ENCODE results near the gene TMEM128.
"Not testable (repeated sequence)": the region's sequence is repeated elsewhere in the genome, so short reads cannot be mapped to it uniquely, and the experiment has no call there.

The TMEM128 gene

GRCh38 chr4:4245172-4245571 is 2.9 kb downstream of the TMEM128 start:
- Histone ChIP-seq H3K27me3 (ENCODE audit: control insufficient read depth in 3 of 3, insufficient read depth in 3 of 3, low read depth in 1 of 3, low read length in 3 of 3) (no peaks in the 10 kb centered on the region), H2AFZ (ENCODE audit: low read length) (no peak overlapping the region), H3K14ac (ENCODE audit: low read length) (no peak overlapping the region), H3K9ac (ENCODE audit: low read depth, low read length, poor library complexity) (no peak overlapping the region), H3K4me3 (ENCODE audit: low read length in 2 of 2) (no peak overlapping the region), H2BK15ac (ENCODE audit: low read length) (no peak overlapping the region), H3K4me1 (ENCODE audit: control insufficient read depth in 2 of 2, insufficient read depth in 1 of 2, low read depth in 1 of 2, low read length in 2 of 2) (peaks cover 5 to 8% of the 10 kb centered on the region in 2 donors), H3K23ac (ENCODE audit: low read depth, low read length, poor library complexity) (no peak overlapping the region), H2BK12ac (ENCODE audit: low read length) (no peak overlapping the region), H4K91ac (ENCODE audit: low read depth, low read length, poor library complexity) (no peak overlapping the region), H3K4me2 (ENCODE audit: insufficient read depth, low read length, poor library complexity, severe bottlenecking) (no peak overlapping the region), H2BK5ac (ENCODE audit: low read length) (no peak overlapping the region), H3K27ac (replicated peaks; ENCODE audit: low read length) (no peak overlapping the region), H3K79me1 (ENCODE audit: low read depth, low read length) (peaks cover 3% of the 10 kb centered on the region), H3K36me3 (replicated peaks in 1 of 2; ENCODE audit: control insufficient read depth in 2 of 2, insufficient read depth in 2 of 2, low read length in 2 of 2) (peaks cover 15 to 59% of the 10 kb centered on the region in 2 donors), H2BK120ac (ENCODE audit: low read depth, low read length) (no peak overlapping the region), H3K9me3 (replicated peaks in 1 of 2; ENCODE audit: control insufficient read depth in 2 of 2, insufficient read depth in 1 of 2, low read depth in 1 of 2, low read length in 2 of 2) (no peaks in the 10 kb centered on the region), H3K4ac (ENCODE audit: low read length) (no peak overlapping the region), H2AK5ac (ENCODE audit: low read depth, low read length) (no peak overlapping the region), H3K18ac (ENCODE audit: low read length) (no peak overlapping the region), H4K8ac (ENCODE audit: low read depth, low read length) (no peak overlapping the region)
- no peak for DNase-seq (ENCODE audit: low spot score)
- no CpG with 5 or more reads among the region's 1 CpG for WGBS, 2 donors (ENCODE audit: extremely low coverage in 2 of 2, insufficient read length in 2 of 2, insufficient replicate concordance in 1 of 2)

GRCh38 chr4:4239551-4239950 is 8.5 kb downstream of the TMEM128 start:
- H3K23ac ChIP-seq (ENCODE audit: low read depth, low read length, poor library complexity); H3K4me1 ChIP-seq (ENCODE audit: control insufficient read depth in 2 of 2, insufficient read depth in 1 of 2, low read depth in 1 of 2, low read length in 2 of 2); H3K18ac ChIP-seq (ENCODE audit: low read length); H3K27me3 ChIP-seq (ENCODE audit: control insufficient read depth in 3 of 3, insufficient read depth in 3 of 3, low read depth in 1 of 3, low read length in 3 of 3); H2BK12ac ChIP-seq (ENCODE audit: low read length); H2BK120ac ChIP-seq (ENCODE audit: low read depth, low read length); H3K9me3 ChIP-seq (replicated peaks in 1 of 2; ENCODE audit: control insufficient read depth in 2 of 2, insufficient read depth in 1 of 2, low read depth in 1 of 2, low read length in 2 of 2); H2AFZ ChIP-seq (ENCODE audit: low read length); H3K4me2 ChIP-seq (ENCODE audit: insufficient read depth, low read length, poor library complexity, severe bottlenecking); H2BK5ac ChIP-seq (ENCODE audit: low read length); H4K8ac ChIP-seq (ENCODE audit: low read depth, low read length); H3K4me3 ChIP-seq (ENCODE audit: low read length in 2 of 2); H3K79me1 ChIP-seq (ENCODE audit: low read depth, low read length); H3K9ac ChIP-seq (ENCODE audit: low read depth, low read length, poor library complexity); H3K14ac ChIP-seq (ENCODE audit: low read length); H3K27ac ChIP-seq (replicated peaks; ENCODE audit: low read length); H3K4ac ChIP-seq (ENCODE audit: low read length); H2BK15ac ChIP-seq (ENCODE audit: low read length); H2AK5ac ChIP-seq (ENCODE audit: low read depth, low read length); DNase-seq (ENCODE audit: low spot score); H4K91ac ChIP-seq (ENCODE audit: low read depth, low read length, poor library complexity): not testable (repeated sequence)
- H3K36me3 ChIP-seq (replicated peaks in 1 of 2; ENCODE audit: control insufficient read depth in 2 of 2, insufficient read depth in 2 of 2, low read length in 2 of 2): peaks cover 10 to 89% of the 10 kb centered on the region in 2 donors
- WGBS, 2 donors (ENCODE audit: extremely low coverage in 2 of 2, insufficient read length in 2 of 2, insufficient replicate concordance in 1 of 2): no CpG with 5 or more reads among the region's 3 CpGs

- Histone ChIP-seq H3K4ac (ENCODE audit: low read length) (no peak overlapping the region), H3K36me3 (replicated peaks in 1 of 2; ENCODE audit: control insufficient read depth in 2 of 2, insufficient read depth in 2 of 2, low read length in 2 of 2) (peaks cover 0 to 34% of the 10 kb centered on the region in 2 donors), H3K14ac (ENCODE audit: low read length) (no peak overlapping the region), H3K9ac (ENCODE audit: low read depth, low read length, poor library complexity) (no peak overlapping the region), H3K27ac (replicated peaks; ENCODE audit: low read length) (no peak overlapping the region), H3K9me3 (replicated peaks in 1 of 2; ENCODE audit: control insufficient read depth in 2 of 2, insufficient read depth in 1 of 2, low read depth in 1 of 2, low read length in 2 of 2) (no peaks in the 10 kb centered on the region), H3K23ac (ENCODE audit: low read depth, low read length, poor library complexity) (no peak overlapping the region), H2BK5ac (ENCODE audit: low read length) (no peak overlapping the region), H3K4me2 (ENCODE audit: insufficient read depth, low read length, poor library complexity, severe bottlenecking) (no peak overlapping the region), H4K91ac (ENCODE audit: low read depth, low read length, poor library complexity) (no peak overlapping the region), H3K4me3 (ENCODE audit: low read length in 2 of 2) (no peak overlapping the region), H2AFZ (ENCODE audit: low read length) (no peak overlapping the region), H2AK5ac (ENCODE audit: low read depth, low read length) (no peak overlapping the region), H3K27me3 (ENCODE audit: control insufficient read depth in 3 of 3, insufficient read depth in 3 of 3, low read depth in 1 of 3, low read length in 3 of 3) (peaks cover 0 to 11% (median 8%) of the 10 kb centered on the region in 3 experiments), H3K4me1 (ENCODE audit: control insufficient read depth in 2 of 2, insufficient read depth in 1 of 2, low read depth in 1 of 2, low read length in 2 of 2) (no peaks in the 10 kb centered on the region), H3K18ac (ENCODE audit: low read length) (no peak overlapping the region), H4K8ac (ENCODE audit: low read depth, low read length) (no peak overlapping the region), H2BK15ac (ENCODE audit: low read length) (no peak overlapping the region), H2BK12ac (ENCODE audit: low read length) (no peak overlapping the region), H3K79me1 (ENCODE audit: low read depth, low read length) (no peaks in the 10 kb centered on the region), H2BK120ac (ENCODE audit: low read depth, low read length) (no peak overlapping the region)
- no CpG with 5 or more reads among the region's 2 CpGs for WGBS, 2 donors (ENCODE audit: extremely low coverage in 2 of 2, insufficient read length in 2 of 2, insufficient replicate concordance in 1 of 2)
- no peak for DNase-seq (ENCODE audit: low spot score)
These were observed 14.4 kb downstream of the TMEM128 start for GRCh38 chr4:4233610-4234009.

GRCh38 chr4:4228356-4228668 is 19.7 kb downstream of the TMEM128 start:
- Histone ChIP-seq H2BK120ac (ENCODE audit: low read depth, low read length) (no peak overlapping the region), H3K14ac (ENCODE audit: low read length) (no peak overlapping the region), H3K23ac (ENCODE audit: low read depth, low read length, poor library complexity) (no peak overlapping the region), H3K36me3 (replicated peaks in 1 of 2; ENCODE audit: control insufficient read depth in 2 of 2, insufficient read depth in 2 of 2, low read length in 2 of 2) (no peaks in the 10 kb centered on the region), H2BK15ac (ENCODE audit: low read length) (no peak overlapping the region), H3K18ac (ENCODE audit: low read length) (no peak overlapping the region), H3K27me3 (ENCODE audit: control insufficient read depth in 3 of 3, insufficient read depth in 3 of 3, low read depth in 1 of 3, low read length in 3 of 3) (peaks cover 20 to 54% (median 47%) of the 10 kb centered on the region in 3 experiments), H2BK5ac (ENCODE audit: low read length) (no peak overlapping the region), H3K4me2 (ENCODE audit: insufficient read depth, low read length, poor library complexity, severe bottlenecking) (no peak overlapping the region), H2BK12ac (ENCODE audit: low read length) (no peak overlapping the region), H3K9me3 (replicated peaks in 1 of 2; ENCODE audit: control insufficient read depth in 2 of 2, insufficient read depth in 1 of 2, low read depth in 1 of 2, low read length in 2 of 2) (peaks cover 0 to 4% of the 10 kb centered on the region in 2 donors), H3K27ac (replicated peaks; ENCODE audit: low read length) (no peak overlapping the region), H3K4me1 (ENCODE audit: control insufficient read depth in 2 of 2, insufficient read depth in 1 of 2, low read depth in 1 of 2, low read length in 2 of 2) (no peaks in the 10 kb centered on the region), H2AK5ac (ENCODE audit: low read depth, low read length) (no peak overlapping the region), H3K9ac (ENCODE audit: low read depth, low read length, poor library complexity) (no peak overlapping the region), H4K91ac (ENCODE audit: low read depth, low read length, poor library complexity) (no peak overlapping the region), H3K4me3 (ENCODE audit: low read length in 2 of 2) (no peak overlapping the region), H3K4ac (ENCODE audit: low read length) (no peak overlapping the region), H4K8ac (ENCODE audit: low read depth, low read length) (no peak overlapping the region), H2AFZ (ENCODE audit: low read length) (no peak overlapping the region), H3K79me1 (ENCODE audit: low read depth, low read length) (no peaks in the 10 kb centered on the region)
- no peak for DNase-seq (ENCODE audit: low spot score)
- no CpG with 5 or more reads among the region's 1 CpG for WGBS, 2 donors (ENCODE audit: extremely low coverage in 2 of 2, insufficient read length in 2 of 2, insufficient replicate concordance in 1 of 2)

All from neuronal stem cell (in vitro differentiated cells).